Measurements from ENCODE around the gene KCTD16.

GRCh38 chr5:144468571-144468970, 297.9 kb downstream of the KCTD16 start:
- TF ChIP-seq CTCF (IDR thresholded peaks at IDR 0.05), result no peak
- no peak for TF ChIP-seq ZFX (IDR thresholded peaks at IDR 0.05; ENCODE audit: borderline replicate concordance)
